Right lobe of liver (tissue), 6 donors: Measurements from ENCODE around the gene TUBGCP5. TPM values are rescaled to one million over a fixed set of nuclear protein-coding genes. Genes with fewer than 3 reads are reported as not detected.

Experiments
- ATAC-seq, 4 donors: fragments of 200-7000 bp; cut with Tn5 transposase; one replicate each; pipeline ENCODE4 v1.9.1; 2020; ENCODE audit warnings: mild to moderate bottlenecking in 4 of 4, moderate library complexity in 4 of 4
- DNase-seq, 3 donors: peaks; one replicate each; pipeline ENCODE4 v3.0.0-alpha.2; 2020
- H3K27ac ChIP-seq, 3 donors: fragments of 200-600 bp; one replicate each; pipeline ENCODE4 v1.8.0; 2022
- H3K27me3 ChIP-seq, 2 donors: fragments of 200-600 bp; one replicate each; pipeline ENCODE4 v1.8.0; 2022
- H3K36me3 ChIP-seq, 4 donors: fragments of 200-600 bp; sonication (generic) in 1 of 4; one replicate each; pipeline versions ENCODE4 v1.5.1 to v1.8.0; 2017 to 2022; ENCODE audit warnings: control low read depth in 1 of 4
- H3K4me1 ChIP-seq, 4 donors: fragments of 200-600 bp; sonication (generic) in 1 of 4; one replicate each; pipeline versions ENCODE4 v1.5.1 to v1.8.0; 2017 to 2022; ENCODE audit warnings: control low read depth in 1 of 4
- H3K4me3 ChIP-seq, 3 donors: fragments of 200-600 bp; one replicate each; pipeline ENCODE4 v1.8.0; 2022
- H3K9me3 ChIP-seq, 4 donors: fragments of 200-600 bp; sonication (generic) in 1 of 4; one replicate each; pipeline versions ENCODE4 v1.5.1 to v1.8.0; 2017 to 2022; ENCODE audit warnings: control low read depth in 1 of 4
- CTCF ChIP-seq, 4 donors: fragments of 200-600 bp in 3 of 4; fragments of 450-650 bp in 1 of 4; IDR thresholded peaks; one replicate each; pipeline versions ENCODE4 v1.5.1 to v1.8.0; 2016 to 2022; ENCODE audit warnings: antibody characterized with exemption in 4 of 4, mild to moderate bottlenecking in 2 of 4
- POLR2A ChIP-seq: fragments of 450-650 bp; IDR thresholded peaks from one replicate; pipeline ENCODE4 v1.6.1; 2017; ENCODE audit warnings: antibody characterized with exemption, mild to moderate bottlenecking
- WGBS: methylation state at CpG from one replicate; pipeline ENCODE4 v1.1.6; 2018; ENCODE audit warnings: low coverage, low lambda C conversion rate; ENCODE audit not compliant: insufficient coverage; ENCODE audit errors: missing lambda C conversion rate; 5-methylcytosine and 5-hydroxymethylcytosine counted together
- intact Hi-C, 2 donors: fragments of 100-400 bp; cut with DNase I; formaldehyde crosslinking; loops; one replicate each; pipeline versions ENCODE4 v1.11.2 to v1.14.1; 2022
- total RNA-seq, 6 experiments: library from RNA; depleted of rRNA in 2 of 6; stranded (reverse); fragments of >200 nt in 2 of 6; fragmentation: NEBNext Ultra II Directional in 3 of 6; extraction: Animal tissue kit (Norgen Biotek cat#: 25700) in 3 of 6; gene quantifications; one replicate each; pipeline versions ENCODE4 v1.1.0 to v1.2.4, GENCODE V29; 2016 to 2023
- donor health status: DM: no; HTN: yes; CAD: no.
- donor health status: DM: no; HTN: no; CAD: no.
- donor health status: DM: no; HTN: no; CAD: no.
- donor health status: DM: no; HTN: yes; CAD: no.
- donor health status: DM: no; HTN: yes; CAD: no.

The TUBGCP5 gene
- total RNA-seq, 6 experiments from 2014 or later: 7.1 to 15.6 (median 11.0) TPM

DNA sequence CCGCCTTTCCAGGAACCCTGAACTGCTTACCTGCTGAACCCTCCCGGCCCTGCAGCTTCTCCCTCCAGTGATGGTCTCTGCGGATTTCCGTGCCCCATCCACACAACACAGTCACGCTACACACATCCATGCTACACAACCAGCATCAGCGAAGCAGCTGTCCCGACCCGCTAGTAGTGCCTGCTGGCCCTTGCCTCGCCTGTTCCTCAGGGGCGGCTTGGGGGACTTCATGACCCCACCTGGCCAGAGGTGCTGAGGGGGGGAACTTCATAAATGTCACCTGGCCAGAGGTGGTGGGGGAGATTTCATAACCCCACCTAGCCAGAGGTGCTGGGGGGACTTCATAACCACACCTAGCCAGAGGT, 530 bp upstream of the TUBGCP5 start:
- H3K36me3 ChIP-seq: no peaks in the 10 kb centered on the region
- H3K4me3 ChIP-seq: peak overlapping the region; percentile 58 to 83 (median 60)
- no peaks in the 10 kb centered on the region for H3K9me3 ChIP-seq
- WGBS: 30% methylated on average over 5 of the region's 10 CpGs
- peaks cover 0 to 8% (median 0%) of the 10 kb centered on the region in 4 donors for H3K4me1 ChIP-seq
- peak overlapping the region in 2 of 3 donors; percentile 19 to 72 for H3K27ac ChIP-seq
- ATAC-seq (peak in 1 of 4 donors; percentile 57), DNase-seq (no peak)
- TF ChIP-seq POLR2A (no peak), CTCF (IDR thresholded peaks at IDR 0.05) (no peak)
- intact Hi-C loops: no loop called here
- no peaks in the 10 kb centered on the region for H3K27me3 ChIP-seq

DNA sequence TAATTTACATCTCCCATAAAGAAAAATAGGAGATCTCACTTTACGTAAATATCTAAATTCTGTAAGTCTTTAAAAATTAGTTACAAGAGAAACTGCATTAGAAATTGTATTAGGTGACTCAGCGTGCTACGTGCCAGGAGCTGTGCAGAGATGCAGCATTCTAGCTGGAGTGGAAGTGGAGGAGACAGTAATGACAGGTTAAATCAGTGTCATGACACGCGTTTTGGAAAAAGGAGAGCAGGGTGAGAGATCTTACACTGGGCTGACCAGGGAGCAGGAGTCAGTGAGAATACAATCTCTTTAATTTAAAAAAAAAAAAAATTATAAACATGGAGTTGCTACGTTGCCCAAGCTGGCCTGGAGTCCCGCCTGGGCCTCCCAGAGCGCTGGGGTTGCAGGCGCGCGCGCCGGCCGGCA, 635 bp downstream of the TUBGCP5 start:
- DNase-seq: no peak
- Histone ChIP-seq H3K4me3 (peak overlapping the region; percentile 58 to 83 (median 60)), H3K27ac (peak overlapping the region in 2 of 3 donors; percentile 55 to 72), H3K36me3 (peaks cover 0 to 6% (median 1%) of the 10 kb centered on the region in 4 donors), H3K27me3 (no peaks in the 10 kb centered on the region), H3K4me1 (peaks cover 0 to 8% (median 0%) of the 10 kb centered on the region in 4 donors), H3K9me3 (no peaks in the 10 kb centered on the region)
- 6% methylated on average over 9 of the region's 14 CpGs for whole genome bisulfite sequencing
- intact Hi-C loops: no loop called here
- no peak for TF ChIP-seq CTCF (IDR thresholded peaks at IDR 0.05)
- no peak for TF ChIP-seq POLR2A
- peak; percentile 4 to 13 (median 7) for ATAC-seq

- Histone ChIP-seq H3K36me3 (peaks cover 0 to 20% (median 15%) of the 10 kb centered on the region in 4 donors), H3K27me3 (no peaks in the 10 kb centered on the region), H3K27ac (no peak overlapping the region), H3K4me3 (no peak overlapping the region), H3K9me3 (no peaks in the 10 kb centered on the region), H3K4me1 (peaks cover 0 to 8% (median 0%) of the 10 kb centered on the region in 4 donors)
- TF ChIP-seq POLR2A (no peak), CTCF (IDR thresholded peaks at IDR 0.05) (peak; percentile 45 to 69 (median 64))
- 49% methylated on average over 4 of the region's 5 CpGs for WGBS
- intact Hi-C loops: no loop called here
- no peak for ATAC-seq
- no peak for DNase-seq
Observed at GRCh38 chr15:23035964-23036566, 3.3 kb downstream of the TUBGCP5 start.

DNA sequence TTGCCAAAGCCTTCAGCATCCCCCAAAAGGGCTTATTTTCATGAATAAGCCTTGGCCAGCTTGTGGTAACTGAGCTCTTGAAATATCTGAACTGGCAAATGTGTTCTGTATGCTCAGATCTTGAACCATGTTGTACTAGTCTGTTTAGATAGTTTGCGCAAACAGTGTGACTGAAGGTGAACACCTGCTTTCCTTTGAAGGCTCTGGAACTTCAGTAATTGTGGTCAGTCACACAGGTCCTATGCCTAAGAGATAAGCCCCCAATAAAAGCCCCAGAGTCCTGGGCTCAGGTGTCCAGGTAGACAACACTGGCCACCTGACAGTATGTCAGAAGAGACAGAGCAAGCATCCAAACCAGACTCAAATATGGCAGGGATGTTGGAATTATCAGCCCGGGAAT, 5.4 kb downstream of the TUBGCP5 start:
- no peak for DNase-seq
- Histone ChIP-seq H3K27me3 (no peaks in the 10 kb centered on the region), H3K4me1 (peaks cover 0 to 8% (median 0%) of the 10 kb centered on the region in 4 donors), H3K9me3 (no peaks in the 10 kb centered on the region), H3K27ac (no peak overlapping the region), H3K4me3 (no peak overlapping the region), H3K36me3 (peaks cover 4 to 40% (median 28%) of the 10 kb centered on the region in 4 donors)
- TF ChIP-seq POLR2A (no peak), CTCF (IDR thresholded peaks at IDR 0.05) (no peak)
- intact Hi-C loops: no loop called here
- ATAC-seq: peak in 2 of 4 donors; percentile 31 to 44
- WGBS: 83% methylated on average over 2 of the region's 2 CpGs
